IMR-90 (cell line): Measurements from ENCODE around the gene MICALL2. TPM values are rescaled to one million over a fixed set of nuclear protein-coding genes. Genes with fewer than 3 reads are reported as not detected.

Experiments
- ATAC-seq: fragments of 200-7000 bp; cut with Tn5 transposase; 2 replicates; pipeline ENCODE4 v1.9.1; 2020; ENCODE audit warnings: low read depth, mild to moderate bottlenecking, moderate library complexity
- BruUV-seq: library from RNA; stranded (reverse); fragments of 400-500 nt; replicated peaks from 2 replicates; lab custom pipeline; 2021; lab: Mats Ljungman, UMichigan
- CTCF ChIA-PET: fragments of 300-600 bp; formaldehyde crosslinking; extraction: SDS; loops from one replicate; lab custom pipeline; 2021; ENCODE audit warnings: antibody characterized with exemption; lab: Yijun Ruan, JAX
- POLR2A ChIA-PET: fragments of 300-600 bp; sonication (Branson Sonifier 250); formaldehyde crosslinking; loops from one replicate; lab custom pipeline; 2022; ENCODE audit warnings: antibody characterized with exemption; ENCODE audit not compliant: unreplicated experiment; lab: Charles Lee
- DNase-seq: peaks from one replicate; pipeline ENCODE4 v3.0.0; 2013
- H2AFZ ChIP-seq: replicated peaks from 2 replicates; pipeline ENCODE3; 2013; ENCODE audit warnings: low read length, mild to moderate bottlenecking; ENCODE audit not compliant: poor library complexity
- H2AK5ac ChIP-seq: 2 replicates; pipeline ENCODE4 v1.6.1; 2013; ENCODE audit warnings: low read depth, low read length, inconsistent platforms
- H2AK9ac ChIP-seq: replicated peaks from 2 replicates; pipeline ENCODE3; 2013; ENCODE audit warnings: mild to moderate bottlenecking, low read depth, low read length, moderate library complexity; ENCODE audit not compliant: poor library complexity
- H2BK120ac ChIP-seq: 2 replicates; pipeline ENCODE4 v1.6.1; 2013; ENCODE audit warnings: low read depth, low read length, inconsistent platforms
- H2BK15ac ChIP-seq: 3 replicates; pipeline ENCODE4 v1.6.1; 2013; ENCODE audit warnings: low read depth, low read length, inconsistent platforms
- H2BK20ac ChIP-seq: 2 replicates; pipeline ENCODE4 v1.6.1; 2013; ENCODE audit warnings: low read depth, mild to moderate bottlenecking, inconsistent platforms, low read length, moderate library complexity
- H2BK5ac ChIP-seq: 2 replicates; pipeline ENCODE4 v1.6.1; 2013; ENCODE audit warnings: mild to moderate bottlenecking, low read depth, low read length, inconsistent platforms; ENCODE audit not compliant: poor library complexity, severe bottlenecking
- H3K14ac ChIP-seq: replicated peaks from 2 replicates; pipeline ENCODE4 v1.6.1; 2013; ENCODE audit warnings: low read depth, low read length, inconsistent platforms
- H3K18ac ChIP-seq: 2 replicates; pipeline ENCODE4 v1.6.1; 2013; ENCODE audit warnings: low read depth, low read length, control low read depth
- H3K23ac ChIP-seq: 2 replicates; pipeline ENCODE4 v1.6.1; 2013; ENCODE audit warnings: low read depth, low read length, inconsistent platforms
- H3K27ac ChIP-seq: 2 replicates; pipeline ENCODE4 v1.5.1; 2013; ENCODE audit warnings: mild to moderate bottlenecking, control low read depth, low read length; ENCODE audit not compliant: insufficient read depth
- H3K27me3 ChIP-seq: 2 replicates; pipeline ENCODE4 v1.6.1; 2013; ENCODE audit warnings: low read length; ENCODE audit not compliant: control insufficient read depth, insufficient read depth
- H3K36me3 ChIP-seq: 2 replicates; pipeline ENCODE4 v1.6.1; 2013; ENCODE audit warnings: low read length, mixed read lengths; ENCODE audit not compliant: control insufficient read depth, insufficient read depth
- H3K4ac ChIP-seq: 2 replicates; pipeline ENCODE4 v1.6.1; 2013; ENCODE audit warnings: low read depth, low read length, inconsistent platforms
- H3K4me1 ChIP-seq: 2 replicates; pipeline ENCODE4 v1.6.1; 2013; ENCODE audit warnings: low read length, mixed read lengths; ENCODE audit not compliant: control insufficient read depth, insufficient read depth
- H3K4me2 ChIP-seq: 2 replicates; pipeline ENCODE4 v1.6.1; 2013; ENCODE audit warnings: low read depth, mild to moderate bottlenecking, control low read depth, low read length, moderate library complexity
- H3K4me3 ChIP-seq: 2 replicates; pipeline ENCODE4 v1.5.1; 2013; ENCODE audit warnings: low read depth, mild to moderate bottlenecking, control low read depth, low read length, moderate library complexity; ENCODE audit not compliant: insufficient read depth
- H3K56ac ChIP-seq: 2 replicates; pipeline ENCODE4 v1.6.1; 2013; ENCODE audit warnings: low read length, inconsistent platforms; ENCODE audit not compliant: insufficient read depth; ENCODE audit errors: extremely low read depth
- H3K79me1 ChIP-seq, 2 experiments: 2 replicates each; pipeline ENCODE4 v1.6.1; 2013; ENCODE audit warnings: low read length in 2 of 2, inconsistent platforms in 1 of 2, low read depth in 1 of 2
- H3K9ac ChIP-seq: 2 replicates; pipeline ENCODE4 v1.6.1; 2013; ENCODE audit warnings: low read depth, low read length, control low read depth
- H3K9me1 ChIP-seq: 2 replicates; pipeline ENCODE4 v1.6.1; 2013; ENCODE audit warnings: low read length, inconsistent platforms; ENCODE audit not compliant: insufficient read depth
- H3K9me3 ChIP-seq: 2 replicates; pipeline ENCODE4 v1.6.1; 2013; ENCODE audit warnings: low read length; ENCODE audit not compliant: control insufficient read depth, insufficient read depth
- H4K20me1 ChIP-seq: 2 replicates; pipeline ENCODE4 v1.6.1; 2013; ENCODE audit warnings: low read length, inconsistent platforms; ENCODE audit not compliant: insufficient read depth
- H4K5ac ChIP-seq: 2 replicates; pipeline ENCODE4 v1.6.1; 2013; ENCODE audit warnings: mild to moderate bottlenecking, low read depth, low read length, control low read depth
- H4K8ac ChIP-seq, 2 experiments: 2 replicates each; pipeline ENCODE4 v1.6.1; 2013; ENCODE audit warnings: low read depth in 2 of 2, low read length in 2 of 2, control low read depth in 1 of 2, inconsistent platforms in 1 of 2
- H4K91ac ChIP-seq: 2 replicates; pipeline ENCODE4 v1.6.1; 2013; ENCODE audit warnings: low read depth, low read length, inconsistent platforms; ENCODE audit not compliant: insufficient read depth
- CHD1 ChIP-seq: IDR thresholded peaks from 2 replicates; pipeline ENCODE4 v1.6.1; 2012; ENCODE audit warnings: low read depth, low read length, improper control_type of control experiment
- ELK1 ChIP-seq: fragments of 150-350 bp; IDR thresholded peaks from 2 replicates; pipeline ENCODE4 v1.6.1; 2016; ENCODE audit warnings: low read depth, mild to moderate bottlenecking, low read length, moderate library complexity, borderline replicate concordance
- MAFK ChIP-seq: IDR thresholded peaks from 2 replicates; pipeline ENCODE4 v1.6.1; 2012; ENCODE audit warnings: low read depth, low read length, improper control_type of control experiment
- MAZ ChIP-seq: IDR thresholded peaks from 2 replicates; pipeline ENCODE4 v1.6.1; 2012; ENCODE audit warnings: low read depth, mild to moderate bottlenecking, low read length, improper control_type of control experiment, moderate library complexity, borderline replicate concordance
- MXI1 ChIP-seq: IDR thresholded peaks from 2 replicates; pipeline ENCODE4 v1.6.1; 2012; ENCODE audit warnings: low read depth, mild to moderate bottlenecking, low read length, moderate library complexity, borderline replicate concordance
- NFE2L2 ChIP-seq: fragments of 150-350 bp; IDR thresholded peaks from 2 replicates; pipeline ENCODE4 v1.6.1; 2016; ENCODE audit warnings: low read depth, mild to moderate bottlenecking, low read length
- RCOR1 ChIP-seq: IDR thresholded peaks from 2 replicates; pipeline ENCODE4 v1.6.1; 2012; ENCODE audit warnings: mild to moderate bottlenecking, low read length, improper control_type of control experiment; ENCODE audit not compliant: insufficient replicate concordance
- SMC3 ChIP-seq: fragments of 150-350 bp; IDR thresholded peaks from 2 replicates; pipeline ENCODE4 v1.6.1; 2016; ENCODE audit warnings: low read depth, mild to moderate bottlenecking, antibody characterized with exemption, low read length, moderate library complexity
- USF2 ChIP-seq: fragments of 150-350 bp; IDR thresholded peaks from 2 replicates; pipeline ENCODE4 v1.6.1; 2017; ENCODE audit warnings: mild to moderate bottlenecking, antibody characterized with exemption, low read length, low read depth
- WGBS, 2 experiments: methylation state at CpG; one replicate each; pipeline versions ENCODE4 v1.1.5 to v1.1.7; 2013; ENCODE audit warnings: missing lambda C conversion rate in 2 of 2; ENCODE audit not compliant: insufficient read length in 1 of 2; ENCODE audit errors: extremely low coverage in 2 of 2; 5-methylcytosine and 5-hydroxymethylcytosine counted together
- dilution Hi-C: fragments of 300-500 bp; cut with HindIII; formaldehyde crosslinking; loops from one replicate; pipeline ENCODE4 v1.14.3; 2018; ENCODE audit warnings: low sequenced_read_pairs; ENCODE audit not compliant: unreplicated experiment
- in situ Hi-C: fragments of 300-500 bp; cut with MboI; formaldehyde crosslinking; loops from 3 replicates; pipeline ENCODE4 v1.14.3; 2019; ENCODE audit warnings: low sequenced_read_pairs, inconsistent platforms, mixed read lengths
- intact Hi-C: fragments of 100-400 bp; cut with micrococcal nuclease; formaldehyde crosslinking; loops from 2 replicates; pipeline ENCODE4 v1.10.0; 2022
- polyA plus RNA-seq, 3 experiments: library from polyadenylated mRNA; depleted of rRNA; stranded (reverse); fragments of >200 nt; gene quantifications; 2 replicates each; pipeline ENCODE4 v1.2.3, GENCODE V29; 2012; ENCODE audit warnings: low replicate concordance in 1 of 3
- total RNA-seq: library from RNA; depleted of rRNA; stranded (reverse); fragments of >200 nt; gene quantifications from 2 replicates; pipeline ENCODE4 v1.2.3, GENCODE V29; 2012

MICALL2 gene
- total and polyA plus RNA-seq, 2 of the 4 experiments (the other 2 are of a cell fraction): 6.6 to 34.1 TPM

GRCh38 chr7:1421946-1422345, 37.3 kb downstream of the MICALL2 start:
- no peaks in the 10 kb centered on the region for H3K4me1 ChIP-seq
- WGBS, 2 experiments: 85% methylated on average over 5 of the region's 8 CpGs; no CpG with 5 or more reads in 1 of the 2 experiments
- dilution Hi-C loops: no loop called here

More at GRCh38 chr7:1421946-1422345, 37.3 kb downstream of the MICALL2 start:
- Histone ChIP-seq H3K27me3 (peaks cover 33% of the 10 kb centered on the region), H3K36me3 (no peaks in the 10 kb centered on the region), H3K9me1 (peaks cover 3% of the 10 kb centered on the region), H3K23ac (no peak overlapping the region), H2BK20ac (no peak overlapping the region), H2BK5ac (no peak overlapping the region), H2BK15ac (no peak overlapping the region), H2AK9ac (no peak overlapping the region), H3K18ac (no peak overlapping the region), H4K8ac (no peak overlapping the region), H3K27ac (no peak overlapping the region), H3K14ac (no peak overlapping the region), H3K79me1 (no peaks in the 10 kb centered on the region), H3K56ac (no peak overlapping the region), H4K20me1 (no peaks in the 10 kb centered on the region), H3K4me2 (no peak overlapping the region), H2AK5ac (no peak overlapping the region), H3K9ac (no peak overlapping the region), H2AFZ (no peak overlapping the region), H4K5ac (no peak overlapping the region), H3K4ac (no peak overlapping the region), H3K4me3 (no peak overlapping the region), H3K9me3 (peaks cover 2% of the 10 kb centered on the region; the same call in 1 of the 2 replicates), H2BK120ac (no peak overlapping the region), H4K91ac (no peak overlapping the region)
- no TSS peak for BruUV-seq
- POLR2A ChIA-PET: no interaction called here
- no peak for ATAC-seq
- no peak for DNase-seq
- no peak for TF ChIP-seq MAFK
- no peak for TF ChIP-seq CHD1
- TF ChIP-seq ELK1: no peak
- no peak for TF ChIP-seq RCOR1
- no peak for TF ChIP-seq MAZ
- no peak for TF ChIP-seq MXI1
- no peak for TF ChIP-seq NFE2L2
- no peak for TF ChIP-seq USF2
- TF ChIP-seq SMC3: no peak
- in situ Hi-C loops (no loop called here), intact Hi-C loops (no loop called here)
- CTCF ChIA-PET: interaction anchor here (1.8 kb wide), 1 partner anchor 11 kb away, joined by 5 read pairs; no protein-coding TSS in a partner anchor
